OCI-LY1 (cell line): ENCODE data around the gene ADAMTS9.

ENCODE experiments used
- CTCF ChIP-seq: fragments of 200-600 bp; sonication (generic), shearing (Covaris generic); IDR thresholded peaks from 2 replicates; pipeline ENCODE4 v1.5.1; 2017; ENCODE audit warnings: mild to moderate bottlenecking, antibody characterized with exemption, low read length, moderate library complexity, mixed read lengths
- EZH2 ChIP-seq: fragments of 200-600 bp; sonication (generic), shearing (Covaris generic); IDR thresholded peaks from 2 replicates; pipeline ENCODE4 v1.8.0; 2017; ENCODE audit warnings: borderline replicate concordance, mixed run types, mild to moderate bottlenecking, antibody characterized with exemption, low read length, moderate library complexity, mixed read lengths

DNA sequence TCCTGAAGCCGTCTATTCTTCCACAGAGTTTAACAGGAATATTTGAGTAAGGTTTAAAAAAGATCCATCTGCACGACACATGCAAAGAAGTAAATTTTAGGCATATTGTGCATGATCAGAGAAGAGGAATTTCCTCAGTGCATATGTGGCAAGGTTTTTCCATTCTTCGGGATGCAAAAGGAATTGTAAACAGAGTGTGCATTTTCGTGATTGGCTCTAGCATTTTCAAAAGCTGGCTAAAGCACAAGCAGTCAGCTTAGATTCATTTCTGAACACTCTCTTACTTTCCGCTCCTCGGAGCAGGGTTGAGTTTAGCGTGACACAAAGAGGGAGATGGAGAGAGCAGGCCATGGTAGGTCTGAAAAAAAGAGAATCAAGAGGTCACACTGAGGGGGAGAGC is 128.2 kb downstream of the ADAMTS9 start:
- TF ChIP-seq CTCF, result no peak
- TF ChIP-seq EZH2, result no peak
